ENCODE data around the gene CNTN4. TPM values are rescaled to one million over a fixed set of nuclear protein-coding genes. Genes with fewer than 3 reads are reported as not detected.

The CNTN4 gene
- total RNA-seq, 1 experiment from 2014 or later: 1.6 TPM

DNA sequence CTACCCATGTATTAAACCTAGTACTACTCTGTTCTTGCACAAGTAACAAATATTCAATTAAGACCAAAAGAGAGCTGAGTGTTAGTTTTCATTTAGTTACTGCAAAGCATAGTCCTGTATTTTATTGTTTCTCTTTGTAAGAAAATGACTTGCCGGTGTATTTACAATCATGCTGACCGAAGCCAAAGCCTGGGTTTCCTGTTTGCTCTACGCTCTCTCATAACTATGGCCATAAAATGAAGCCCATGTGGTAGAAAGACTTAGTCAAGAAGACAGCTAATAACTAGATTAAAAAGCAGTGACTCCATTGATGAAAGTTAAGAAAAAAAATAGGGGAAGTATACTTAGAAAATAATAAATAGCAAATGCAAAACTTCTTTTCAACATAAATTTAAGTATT is 479.9 kb downstream of the CNTN4 start:
- no peaks in the 10 kb centered on the region for H3K9me3 ChIP-seq (ENCODE audit: control insufficient read depth, low read depth, low read length)
- no peak overlapping the region for H2BK120ac ChIP-seq (ENCODE audit: low read depth, low read length, poor library complexity, severe bottlenecking)
- no peaks in the 10 kb centered on the region for H3K79me2 ChIP-seq (ENCODE audit: insufficient read depth, low read length)
- H4K5ac ChIP-seq (ENCODE audit: insufficient read length, low read depth, low read length): no peak overlapping the region
- H2BK20ac ChIP-seq (ENCODE audit: low read depth, low read length, poor library complexity, severe bottlenecking): no peak overlapping the region
- H3K9ac ChIP-seq (ENCODE audit: extremely low read depth, insufficient read length, low read length): no peak overlapping the region
- no peak for DNase-seq
- no peak overlapping the region for H3K27ac Mint-ChIP-seq
- H3K27me3 ChIP-seq (ENCODE audit: insufficient read depth, low read length): no peaks in the 10 kb centered on the region
- H3K4ac ChIP-seq (ENCODE audit: low read depth, low read length): no peak overlapping the region
- no peak overlapping the region for H3K27ac ChIP-seq (ENCODE audit: insufficient read length, low read depth, low read length)
- H2BK12ac ChIP-seq (ENCODE audit: insufficient read length, low read depth, low read length): no peak overlapping the region
- H3K4me1 ChIP-seq (ENCODE audit: insufficient read depth, low read length): no peaks in the 10 kb centered on the region
- no peak overlapping the region for H2AK5ac ChIP-seq (ENCODE audit: insufficient read length, low read length)
- H3T11ph ChIP-seq (ENCODE audit: low read length): no peak overlapping the region
- H2BK15ac ChIP-seq (ENCODE audit: low read depth, low read length): no peak overlapping the region
- no peak for TF ChIP-seq CTCF (conservative IDR thresholded peaks at IDR 0.05)
- H3K14ac ChIP-seq (ENCODE audit: insufficient read depth, low read length): no peak overlapping the region
- H3K23ac ChIP-seq (ENCODE audit: insufficient read length, low read depth, low read length): no peak overlapping the region
- H2AFZ ChIP-seq (ENCODE audit: low read length): no peak overlapping the region
- no peak overlapping the region for H3K4me2 ChIP-seq (ENCODE audit: insufficient read depth, insufficient read length, low read length)
- H3K4me3 Mint-ChIP-seq: no peak overlapping the region
- no peaks in the 10 kb centered on the region for H3K23me2 ChIP-seq (ENCODE audit: insufficient read length, low read depth, low read length, poor library complexity, severe bottlenecking)
- WGBS (ENCODE audit: extremely low coverage, insufficient read length, low lambda C conversion rate): no CpG with 5 or more reads among the region's 3 CpGs
- no peak overlapping the region for H4K91ac ChIP-seq (ENCODE audit: insufficient read length, low read depth, low read length)
- H4K8ac ChIP-seq (replicated peaks; ENCODE audit: insufficient read length, low read depth, low read length): no peak overlapping the region
- H3K79me1 ChIP-seq (ENCODE audit: insufficient read depth, low read depth, low read length, poor library complexity, severe bottlenecking): no peaks in the 10 kb centered on the region
- no peaks in the 10 kb centered on the region for H3K9me3 Mint-ChIP-seq
- H3K36me3 Mint-ChIP-seq (ENCODE audit: insufficient read depth in 1 of 3, low read depth in 3 of 3): no peaks in the 10 kb centered on the region
- H4K20me1 ChIP-seq (ENCODE audit: control insufficient read depth, insufficient read depth, insufficient read length): no peaks in the 10 kb centered on the region
- H3K27me3 Mint-ChIP-seq (ENCODE audit: low read depth): no peaks in the 10 kb centered on the region
- H3K56ac ChIP-seq (ENCODE audit: insufficient read length, low read depth, low read length): no peak overlapping the region
- H3K4me1 Mint-ChIP-seq: no peaks in the 10 kb centered on the region
- no peak overlapping the region for H3K18ac ChIP-seq (ENCODE audit: insufficient read length, low read depth, low read length)
- H2BK5ac ChIP-seq (ENCODE audit: insufficient read length, low read length): no peak overlapping the region

Data from H9 (cell line).